ENCODE results near the gene MKI67.

The MKI67 gene

GRCh38 chr10:128080231-128080630 lies 46.0 kb downstream of the MKI67 start:
- TF ChIP-seq CTCF (conservative IDR thresholded peaks at IDR 0.05): no peak
- H3K27ac ChIP-seq: no peak overlapping the region

DNA sequence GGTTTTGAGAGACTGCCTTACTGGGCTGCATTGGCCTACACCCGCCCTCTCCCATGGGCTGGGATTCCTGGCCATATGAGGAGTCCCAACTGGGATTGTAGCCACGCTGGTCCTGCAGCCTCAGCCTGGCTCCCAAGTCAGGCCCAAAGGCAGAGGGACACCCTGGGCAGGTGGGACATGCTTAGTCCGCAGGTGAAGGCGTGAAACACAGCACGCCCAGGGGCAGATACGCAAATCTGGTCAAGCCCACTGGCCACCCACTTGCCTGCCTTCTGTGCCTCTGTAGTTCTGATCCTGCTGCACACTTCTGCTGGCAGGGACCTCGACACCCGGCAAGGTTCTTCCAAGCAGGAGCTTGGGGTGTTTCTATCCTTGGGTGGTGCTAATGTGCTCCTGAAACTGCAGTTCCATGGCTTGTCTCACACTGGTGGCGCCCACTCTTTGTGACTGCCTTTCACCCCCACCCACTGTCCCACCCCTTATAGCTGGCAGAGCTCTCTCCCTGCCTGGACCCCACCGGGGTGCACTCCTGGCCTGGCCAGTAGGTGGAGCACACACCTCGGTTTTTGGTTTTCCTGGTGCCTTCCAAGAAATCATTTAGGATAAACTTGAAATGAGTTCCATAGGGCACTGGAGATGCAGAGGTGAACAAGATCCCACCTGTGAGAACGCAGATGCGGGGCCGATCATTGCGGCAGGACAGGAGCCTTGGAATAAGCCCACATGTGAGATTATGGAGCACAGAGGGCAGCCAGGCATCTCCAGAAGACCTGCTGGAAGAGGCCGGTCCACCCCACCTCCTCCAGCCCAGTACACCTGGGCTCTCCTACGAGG lies 47.9 kb downstream of the MKI67 start:
- no peak overlapping the region for H3K27ac ChIP-seq
- peak; percentile 78 for TF ChIP-seq CTCF (conservative IDR thresholded peaks at IDR 0.05)

- H3K27ac ChIP-seq: no peak overlapping the region
- no peak for TF ChIP-seq CTCF (conservative IDR thresholded peaks at IDR 0.05)
These were observed 48.9 kb downstream of the MKI67 start for GRCh38 chr10:128077155-128077875.

DNA sequence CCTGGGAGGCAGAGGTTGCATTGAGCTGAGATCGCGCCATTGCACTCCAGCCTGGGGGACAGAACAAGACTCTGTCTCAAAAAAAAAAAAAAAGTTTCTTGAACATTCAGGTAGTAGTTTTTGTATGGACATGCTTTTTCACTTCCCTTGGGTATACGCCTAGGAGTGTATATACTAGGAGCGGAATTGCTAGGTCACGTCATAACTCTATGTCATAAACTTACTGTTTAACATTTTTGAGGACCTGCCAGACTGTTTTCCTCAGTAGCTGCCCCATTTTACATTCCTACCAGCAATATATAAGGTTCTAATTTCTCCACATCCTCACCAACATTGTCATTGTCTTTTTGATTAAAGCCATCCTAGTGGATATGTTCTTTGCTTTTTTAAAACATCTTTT lies 51.6 kb downstream of the MKI67 start:
- no peak overlapping the region for H3K27ac ChIP-seq
- no peak for TF ChIP-seq CTCF (conservative IDR thresholded peaks at IDR 0.05)

DNA sequence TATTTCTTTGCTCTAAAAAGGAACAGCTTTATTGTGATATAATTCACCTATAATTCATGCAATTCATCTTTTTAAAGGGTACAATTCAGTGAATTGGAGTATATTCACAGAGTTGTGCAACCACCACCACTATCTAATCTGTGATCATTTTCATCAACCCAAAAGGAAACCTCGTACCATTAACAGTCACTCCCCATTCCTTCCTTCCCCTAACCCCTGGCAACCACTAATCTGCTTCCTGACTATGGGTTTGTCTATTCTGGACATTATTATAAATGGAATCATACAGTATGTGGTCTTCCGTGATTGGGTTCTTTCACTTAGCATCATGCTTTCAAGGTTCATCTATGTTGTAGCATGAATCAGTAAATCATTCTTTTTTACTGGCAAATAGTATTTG lies 52.3 kb downstream of the MKI67 start:
- no peak for TF ChIP-seq CTCF (conservative IDR thresholded peaks at IDR 0.05)
- H3K27ac ChIP-seq: no peak overlapping the region

DNA sequence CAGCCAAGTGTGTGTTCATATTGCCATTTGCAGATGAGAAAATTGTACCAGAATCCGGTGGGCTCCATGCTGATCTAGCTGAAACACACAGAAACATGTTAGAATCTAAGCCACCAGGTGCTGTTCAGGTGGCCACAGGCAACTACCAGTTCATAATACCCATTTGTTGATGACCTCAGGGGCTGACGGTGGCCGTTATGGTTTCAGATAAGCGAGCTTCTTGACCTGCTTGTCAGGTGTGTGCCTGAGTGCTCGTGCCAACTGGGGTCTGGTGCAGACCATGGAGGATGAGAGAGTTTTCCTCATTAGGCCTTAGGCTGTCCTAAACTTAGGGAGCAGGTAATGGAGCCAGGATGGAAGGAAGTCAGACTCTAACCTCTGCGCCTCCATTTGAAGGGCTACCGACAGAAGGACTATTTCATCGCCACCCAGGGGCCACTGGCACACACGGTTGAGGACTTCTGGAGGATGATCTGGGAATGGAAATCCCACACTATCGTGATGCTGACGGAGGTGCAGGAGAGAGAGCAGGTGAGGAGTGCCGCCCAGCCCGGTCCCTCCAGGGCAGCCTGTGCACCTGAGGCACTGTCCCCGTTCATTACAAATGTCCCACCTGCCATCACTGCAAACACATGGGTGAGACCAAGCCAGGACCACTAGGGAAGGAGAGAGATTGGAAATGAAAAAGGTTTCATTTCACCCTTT lies 53.1 kb downstream of the MKI67 start:
- no peak overlapping the region for H3K27ac ChIP-seq
- TF ChIP-seq CTCF (conservative IDR thresholded peaks at IDR 0.05): no peak

DNA sequence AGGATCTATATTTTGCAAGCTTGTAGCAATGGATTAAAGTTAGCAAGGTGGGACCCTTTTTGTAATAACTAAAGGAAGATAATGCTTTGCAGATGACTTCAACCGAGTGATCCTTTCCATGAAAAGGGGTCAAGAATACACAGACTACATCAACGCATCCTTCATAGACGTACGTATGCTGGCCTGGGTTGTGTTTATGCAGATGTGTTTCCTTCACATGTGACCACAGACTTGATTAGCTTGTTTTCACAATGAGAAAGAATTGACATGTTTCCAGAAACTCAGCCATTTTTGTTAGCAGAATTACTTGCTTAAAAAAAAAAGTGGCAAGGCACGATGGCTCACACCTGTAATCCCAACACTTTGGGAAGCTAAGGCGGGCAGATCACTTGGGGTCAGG lies 54.2 kb downstream of the MKI67 start:
- H3K27ac ChIP-seq: no peak overlapping the region
- no peak for TF ChIP-seq CTCF (conservative IDR thresholded peaks at IDR 0.05)

Measured in VCaP (cell line).